D721Med (cell line): Measurements from ENCODE around the gene RFPL4A.

Source experiments
- DNase-seq: peaks from one replicate; pipeline ENCODE4 v3.0.0; 2011; ENCODE audit warnings: low spot score; ENCODE audit not compliant: insufficient read length
- FAIRE-seq: peaks from 2 replicates; lab custom pipeline; 2011; peaks lifted over from hg19 to GRCh38; lab: Jason Lieb, UNC
- TF ChIP-seq, protein P1 (sequence below): IDR thresholded peaks from 2 replicates; pipeline ENCODE4 v1.5.1; 2012; ENCODE audit warnings: mild to moderate bottlenecking, control low read depth; ENCODE audit not compliant: insufficient read depth; ENCODE audit errors: missing control alignments

RFPL4A gene

DNA sequence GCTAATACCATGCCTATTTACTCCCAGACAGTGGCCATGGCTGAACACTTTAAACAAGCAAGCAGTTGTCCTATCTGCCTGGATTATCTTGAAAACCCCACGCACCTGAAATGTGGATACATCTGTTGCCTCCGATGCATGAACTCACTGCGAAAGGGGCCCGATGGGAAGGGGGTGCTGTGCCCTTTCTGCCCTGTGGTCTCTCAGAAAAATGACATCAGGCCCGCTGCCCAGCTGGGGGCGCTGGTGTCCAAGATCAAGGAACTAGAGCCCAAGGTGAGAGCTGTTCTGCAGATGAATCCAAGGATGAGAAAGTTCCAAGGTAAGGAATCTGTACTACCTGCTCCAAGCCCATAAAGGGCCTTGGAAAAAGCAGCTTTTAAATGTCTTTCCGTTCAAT lies 18.6 kb downstream of the RFPL4A start:
- DNase-seq, result no peak
- TF ChIP-seq, protein P1, sequence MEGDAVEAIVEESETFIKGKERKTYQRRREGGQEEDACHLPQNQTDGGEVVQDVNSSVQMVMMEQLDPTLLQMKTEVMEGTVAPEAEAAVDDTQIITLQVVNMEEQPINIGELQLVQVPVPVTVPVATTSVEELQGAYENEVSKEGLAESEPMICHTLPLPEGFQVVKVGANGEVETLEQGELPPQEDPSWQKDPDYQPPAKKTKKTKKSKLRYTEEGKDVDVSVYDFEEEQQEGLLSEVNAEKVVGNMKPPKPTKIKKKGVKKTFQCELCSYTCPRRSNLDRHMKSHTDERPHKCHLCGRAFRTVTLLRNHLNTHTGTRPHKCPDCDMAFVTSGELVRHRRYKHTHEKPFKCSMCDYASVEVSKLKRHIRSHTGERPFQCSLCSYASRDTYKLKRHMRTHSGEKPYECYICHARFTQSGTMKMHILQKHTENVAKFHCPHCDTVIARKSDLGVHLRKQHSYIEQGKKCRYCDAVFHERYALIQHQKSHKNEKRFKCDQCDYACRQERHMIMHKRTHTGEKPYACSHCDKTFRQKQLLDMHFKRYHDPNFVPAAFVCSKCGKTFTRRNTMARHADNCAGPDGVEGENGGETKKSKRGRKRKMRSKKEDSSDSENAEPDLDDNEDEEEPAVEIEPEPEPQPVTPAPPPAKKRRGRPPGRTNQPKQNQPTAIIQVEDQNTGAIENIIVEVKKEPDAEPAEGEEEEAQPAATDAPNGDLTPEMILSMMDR, result peak; percentile 46
- FAIRE-seq, result no peak

DNA sequence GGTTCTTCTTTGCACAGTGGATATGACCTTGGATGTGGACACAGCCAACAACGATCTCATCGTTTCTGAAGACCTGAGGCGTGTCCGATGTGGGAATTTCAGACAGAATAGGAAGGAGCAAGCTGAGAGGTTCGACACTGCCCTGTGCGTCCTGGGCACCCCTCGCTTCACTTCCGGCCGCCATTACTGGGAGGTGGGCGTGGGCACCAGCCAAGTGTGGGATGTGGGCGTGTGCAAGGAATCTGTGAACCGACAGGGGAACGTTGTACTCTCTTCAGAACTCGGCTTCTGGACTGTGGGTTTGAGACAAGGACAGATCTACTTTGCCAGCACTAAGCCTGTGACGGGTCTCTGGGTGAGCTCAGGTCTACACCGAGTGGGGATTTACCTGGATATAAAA lies 19.4 kb downstream of the RFPL4A start:
- TF ChIP-seq, protein P1, result no peak
- FAIRE-seq (no peak), DNase-seq (no peak)

DNA sequence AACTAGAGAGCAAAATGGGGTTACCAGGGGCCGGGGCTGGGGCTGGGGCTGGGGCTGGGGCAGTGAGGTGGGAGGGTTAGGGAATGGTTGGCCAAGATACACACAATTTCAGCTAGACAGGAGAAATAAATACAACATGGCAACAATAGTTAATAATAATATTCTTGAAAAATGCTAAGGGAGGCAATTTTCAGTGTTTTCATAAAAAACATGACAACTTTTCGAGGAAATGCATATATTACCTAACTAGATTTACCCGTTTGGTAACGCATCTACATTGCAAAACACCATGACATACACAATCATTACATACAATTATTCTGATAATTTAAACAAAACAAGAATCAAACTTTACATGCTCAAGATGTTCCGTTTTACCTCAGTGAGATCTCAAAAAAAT lies 22.2 kb downstream of the RFPL4A start:
- TF ChIP-seq, protein P1, result no peak
- FAIRE-seq, result no peak
- no peak for DNase-seq

DNA sequence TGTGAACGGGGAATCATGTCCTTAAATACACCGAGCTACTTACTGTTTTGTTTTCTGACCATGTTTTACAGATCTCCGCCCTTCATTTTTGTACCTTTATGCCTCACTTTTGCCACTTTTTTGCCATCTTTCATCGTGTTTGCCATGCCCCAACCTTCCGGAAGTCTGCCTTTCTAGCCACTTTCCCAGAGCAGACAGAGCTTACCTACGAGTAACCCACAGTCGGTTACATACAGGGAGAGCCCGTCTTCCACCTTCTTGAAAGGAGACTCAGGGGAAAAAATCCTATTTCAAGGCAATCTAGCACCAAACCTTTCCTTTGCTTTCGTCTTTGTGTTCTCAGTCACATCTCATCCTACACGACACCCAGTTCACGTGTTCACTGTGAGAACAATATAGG lies 36.1 kb downstream of the RFPL4A start:
- TF ChIP-seq, protein P1, result no peak
- FAIRE-seq (no peak), DNase-seq (no peak)

DNA sequence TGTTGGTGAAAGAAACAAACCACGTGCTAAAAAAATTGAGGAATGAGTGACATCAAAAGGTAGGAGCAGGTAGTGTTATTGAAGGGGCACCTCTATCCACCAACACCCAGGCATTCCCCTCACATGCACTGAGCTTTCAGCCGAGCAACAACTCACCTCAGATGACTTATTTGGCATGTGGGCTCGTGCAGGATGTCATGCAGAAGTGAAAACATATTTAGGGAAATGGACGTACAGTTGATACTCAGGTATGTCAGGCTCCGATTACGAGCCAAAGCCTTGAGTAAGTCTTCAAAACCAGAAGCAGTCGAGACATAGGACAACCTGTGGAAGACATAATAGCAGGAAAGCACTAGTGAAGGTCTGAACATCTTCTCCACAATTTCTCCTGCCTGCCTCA lies 42.5 kb downstream of the RFPL4A start:
- no peak for FAIRE-seq
- no peak for DNase-seq
- TF ChIP-seq, protein P1, result no peak

DNA sequence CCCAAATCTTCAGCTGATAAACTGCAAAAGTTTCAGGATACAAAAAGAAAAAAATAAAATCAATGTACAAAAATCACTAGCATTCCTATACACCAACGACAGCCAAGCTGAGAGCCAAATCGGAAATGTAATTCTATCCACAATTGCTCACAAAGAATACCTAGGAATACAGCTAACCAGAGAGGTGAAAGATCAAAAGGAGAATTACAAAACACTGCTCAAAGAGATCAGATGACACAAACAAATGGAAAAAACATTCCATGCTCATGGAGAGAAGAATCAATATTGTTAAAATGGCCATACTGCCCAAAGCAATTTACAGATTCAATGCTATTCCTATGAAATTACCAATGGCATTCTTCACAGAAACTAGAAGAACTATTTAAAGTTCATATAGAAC lies 43.4 kb downstream of the RFPL4A start:
- FAIRE-seq, result no peak
- TF ChIP-seq, protein P1, result no peak
- no peak for DNase-seq

DNA sequence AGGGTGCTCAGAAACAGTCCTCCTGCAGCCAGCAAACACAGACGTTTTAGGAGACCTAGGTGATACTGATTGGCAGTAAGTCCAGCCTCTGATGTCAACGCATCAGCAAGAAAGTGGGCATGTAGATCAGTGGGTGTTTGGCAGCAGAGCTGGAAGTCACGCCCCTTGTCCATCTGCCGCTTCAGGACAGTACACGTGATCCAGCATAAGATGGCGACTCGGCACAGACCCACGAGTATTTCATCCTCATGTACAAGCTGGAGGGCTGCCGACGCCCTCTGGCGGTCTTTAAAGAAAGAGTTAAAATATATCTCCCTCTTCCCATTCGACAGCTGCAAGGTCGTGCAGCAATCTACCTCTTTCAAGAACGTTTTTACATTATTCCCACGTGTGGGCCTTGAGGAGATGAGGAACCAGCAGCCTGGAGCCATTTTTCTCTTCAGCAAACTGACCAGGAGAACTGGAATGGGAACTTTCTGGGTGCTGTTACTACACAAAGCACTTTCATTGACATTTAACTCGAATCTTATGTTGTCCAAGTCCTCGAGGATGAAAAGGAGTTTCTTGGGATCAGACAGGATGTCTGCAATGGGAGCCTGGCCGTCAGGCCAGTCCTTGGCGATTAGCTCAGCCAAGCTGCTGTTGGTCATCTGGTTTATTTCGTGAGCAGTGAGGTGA lies 50.6 kb downstream of the RFPL4A start:
- TF ChIP-seq, protein P1, result peak; percentile 51
- no peak for DNase-seq
- FAIRE-seq, result no peak
